SK-N-MC (cell line): ENCODE measurements around the gene TRIM25.

Experiments
- EZH2 ChIP-seq: fragments of 200-600 bp; sonication (generic); IDR thresholded peaks from one replicate; pipeline ENCODE4 v1.6.1; 2017; ENCODE audit warnings: antibody characterized with exemption
- POLR2AphosphoS5 ChIP-seq: IDR thresholded peaks from 2 replicates; pipeline ENCODE4 v1.6.1; 2012; ENCODE audit warnings: mild to moderate bottlenecking, low read depth, low read length, borderline replicate concordance

DNA sequence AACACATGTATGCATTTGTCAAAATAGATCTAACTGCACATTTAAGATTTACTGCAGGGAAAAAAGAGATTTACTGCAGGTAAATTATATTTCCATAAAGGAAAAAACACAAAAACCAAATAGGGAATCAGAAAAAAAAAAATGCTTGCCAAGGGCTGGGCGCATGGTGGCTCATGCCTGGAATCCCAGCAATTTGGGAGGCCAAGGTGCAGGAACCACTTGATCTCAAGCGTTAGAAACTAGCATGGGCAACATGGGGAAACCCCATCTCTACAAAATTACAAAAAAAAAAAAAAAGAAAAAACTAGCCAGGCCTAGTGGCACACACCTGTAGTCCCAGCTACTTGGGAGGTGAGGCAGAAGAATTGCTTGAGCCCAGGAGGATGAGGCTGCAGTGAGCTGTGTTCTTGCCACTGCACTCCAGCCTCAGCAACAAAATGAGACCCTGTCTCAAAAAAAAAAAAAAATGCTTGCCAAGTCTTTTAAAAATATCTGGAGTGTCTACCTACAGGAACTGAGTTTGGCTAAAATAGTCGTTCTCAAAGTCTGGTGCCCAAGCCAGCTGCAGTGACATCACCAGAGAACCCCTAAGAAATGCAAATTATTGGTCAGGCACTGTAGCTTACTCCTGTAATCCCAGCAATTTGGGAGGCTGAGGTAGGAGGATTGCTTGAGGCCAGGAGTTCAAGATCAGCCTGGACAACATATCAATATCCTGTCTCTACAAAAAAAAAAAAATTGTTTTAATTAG lies 17.5 kb downstream of the TRIM25 start:
- TF ChIP-seq EZH2 (no peak), POLR2AphosphoS5 (no peak)
